Endothelial cell (in vitro differentiated cells): Measurements from ENCODE around the gene KICS2. TPM values are rescaled to one million over a fixed set of nuclear protein-coding genes. Genes with fewer than 3 reads are reported as not detected.

Experiments
- DNase-seq: peaks from one replicate; pipeline ENCODE4 v3.0.0; 2021; ENCODE audit warnings: low spot score
- H3K27ac Mint-ChIP-seq: one replicate; pipeline ENCODE4 v1.8.0; 2021; ENCODE audit warnings: mixed read lengths, inconsistent platforms; ENCODE audit not compliant: unreplicated experiment
- H3K27me3 Mint-ChIP-seq: one replicate; pipeline ENCODE4 v1.8.0; 2021; ENCODE audit warnings: mild to moderate bottlenecking, moderate library complexity, mixed read lengths, inconsistent platforms; ENCODE audit not compliant: unreplicated experiment
- H3K36me3 Mint-ChIP-seq: one replicate; pipeline ENCODE4 v1.8.0; 2021; ENCODE audit warnings: mild to moderate bottlenecking, low read depth, mixed read lengths, inconsistent platforms; ENCODE audit not compliant: unreplicated experiment
- H3K4me1 Mint-ChIP-seq: one replicate; pipeline ENCODE4 v1.8.0; 2021; ENCODE audit warnings: mild to moderate bottlenecking, mixed read lengths, inconsistent platforms; ENCODE audit not compliant: unreplicated experiment
- H3K4me3 Mint-ChIP-seq: one replicate; pipeline ENCODE4 v1.8.0; 2021; ENCODE audit warnings: mild to moderate bottlenecking, mixed read lengths, inconsistent platforms; ENCODE audit not compliant: unreplicated experiment
- H3K9me3 Mint-ChIP-seq: one replicate; pipeline ENCODE4 v1.8.0; 2021; ENCODE audit warnings: mixed read lengths, inconsistent platforms; ENCODE audit not compliant: unreplicated experiment
- CTCF ChIP-seq: fragments of 200-600 bp; sonication (generic); IDR thresholded peaks from one replicate; pipeline ENCODE4 v1.5.0; 2021; ENCODE audit warnings: antibody characterized with exemption; ENCODE audit not compliant: unreplicated experiment
- total RNA-seq: library from RNA; stranded (reverse); fragmentation: NEBNext Ultra II Directional; extraction: Animal tissue kit (Norgen Biotek cat#: 25700); gene quantifications from one replicate; pipeline ENCODE4 v1.2.1, GENCODE V29; 2021; ENCODE audit not compliant: unreplicated experiment

The KICS2 gene
- total RNA-seq, 1 donor from 2014 or later: 2.5 TPM

GRCh38 chr12:64187794-64188193 is 34.3 kb downstream of the KICS2 start:
- no peak for DNase-seq
- no peaks in the 10 kb centered on the region for H3K9me3 Mint-ChIP-seq
- no peak overlapping the region for H3K27ac Mint-ChIP-seq
- H3K36me3 Mint-ChIP-seq: no peaks in the 10 kb centered on the region
- peaks cover 3% of the 10 kb centered on the region for H3K4me1 Mint-ChIP-seq
- TF ChIP-seq CTCF: no peak
- H3K4me3 Mint-ChIP-seq: no peak overlapping the region
- peaks cover 2% of the 10 kb centered on the region for H3K27me3 Mint-ChIP-seq

GRCh38 chr12:64187370-64187769 is 34.7 kb downstream of the KICS2 start:
- DNase-seq: no peak
- Mint-ChIP-seq H3K4me3 (no peak overlapping the region), H3K4me1 (peaks cover 3% of the 10 kb centered on the region), H3K27me3 (peaks cover 3% of the 10 kb centered on the region), H3K36me3 (no peaks in the 10 kb centered on the region), H3K9me3 (no peaks in the 10 kb centered on the region), H3K27ac (no peak overlapping the region)
- TF ChIP-seq CTCF: no peak

- Mint-ChIP-seq H3K27ac (no peak overlapping the region), H3K36me3 (no peaks in the 10 kb centered on the region), H3K4me3 (no peak overlapping the region), H3K27me3 (peaks cover 3% of the 10 kb centered on the region), H3K9me3 (no peaks in the 10 kb centered on the region), H3K4me1 (peaks cover 5% of the 10 kb centered on the region)
- TF ChIP-seq CTCF: no peak
- no peak for DNase-seq
Observed at GRCh38 chr12:64186789-64187188, 35.3 kb downstream of the KICS2 start.

GRCh38 chr12:64184216-64184615 is 37.9 kb downstream of the KICS2 start:
- DNase-seq: no peak
- no peak for TF ChIP-seq CTCF
- Mint-ChIP-seq H3K36me3 (no peaks in the 10 kb centered on the region), H3K27me3 (peaks cover 3% of the 10 kb centered on the region), H3K27ac (no peak overlapping the region), H3K9me3 (no peaks in the 10 kb centered on the region), H3K4me3 (no peak overlapping the region), H3K4me1 (peaks cover 17% of the 10 kb centered on the region)

GRCh38 chr12:64181430-64182291 is 40.4 kb downstream of the KICS2 start:
- Mint-ChIP-seq H3K36me3 (no peaks in the 10 kb centered on the region), H3K9me3 (no peaks in the 10 kb centered on the region), H3K4me3 (no peak overlapping the region), H3K27me3 (peaks cover 2% of the 10 kb centered on the region), H3K4me1 (peaks cover 20% of the 10 kb centered on the region), H3K27ac (peak overlapping the region; percentile 78)
- TF ChIP-seq CTCF: no peak
- peak; percentile 33 for DNase-seq
